GM18517 (cell line): Measurements from ENCODE around the gene UFD1.
"Not testable (repeated sequence)": the region's sequence is repeated elsewhere in the genome, so short reads cannot be mapped to it uniquely, and the experiment has no call there.

ENCODE experiments used
- ATAC-seq: cut with Tn5 transposase; IDR thresholded peaks from one replicate; pipeline ENCODE4 v1.9.1; 2021; ENCODE audit warnings: mild to moderate bottlenecking, moderate library complexity; ENCODE audit not compliant: unreplicated experiment

UFD1 gene

DNA sequence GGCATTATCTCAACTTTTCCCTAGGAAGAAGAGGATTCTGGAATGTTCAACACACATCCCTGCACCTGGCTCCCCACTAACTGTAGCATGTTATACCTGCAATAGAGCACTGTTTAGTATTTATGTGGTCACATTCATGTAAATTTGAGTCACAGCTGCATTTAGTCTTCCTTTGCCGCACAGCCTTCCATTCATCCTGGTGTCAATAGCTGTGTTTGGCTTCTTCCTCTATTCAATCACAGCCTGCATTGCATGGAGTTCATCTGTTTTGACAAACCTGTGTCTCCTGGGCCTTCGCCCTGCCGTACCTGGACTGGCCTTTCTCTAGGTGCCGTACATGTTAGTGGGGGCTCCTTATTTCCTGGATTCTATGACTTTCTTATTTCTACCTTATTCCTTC is 27.4 kb downstream of the UFD1 start:
- no peak for ATAC-seq

- no peak for ATAC-seq
These were observed 28.4 kb downstream of the UFD1 start for GRCh38 chr22:19450363-19451175.

GRCh38 chr22:19449422-19449767 is 29.6 kb downstream of the UFD1 start:
- ATAC-seq, result no peak

- no peak for ATAC-seq
These were observed 30.1 kb downstream of the UFD1 start for GRCh38 chr22:19448739-19449421.

- peak; percentile 19 for ATAC-seq
These were observed 30.9 kb downstream of the UFD1 start for GRCh38 chr22:19448076-19448607.

DNA sequence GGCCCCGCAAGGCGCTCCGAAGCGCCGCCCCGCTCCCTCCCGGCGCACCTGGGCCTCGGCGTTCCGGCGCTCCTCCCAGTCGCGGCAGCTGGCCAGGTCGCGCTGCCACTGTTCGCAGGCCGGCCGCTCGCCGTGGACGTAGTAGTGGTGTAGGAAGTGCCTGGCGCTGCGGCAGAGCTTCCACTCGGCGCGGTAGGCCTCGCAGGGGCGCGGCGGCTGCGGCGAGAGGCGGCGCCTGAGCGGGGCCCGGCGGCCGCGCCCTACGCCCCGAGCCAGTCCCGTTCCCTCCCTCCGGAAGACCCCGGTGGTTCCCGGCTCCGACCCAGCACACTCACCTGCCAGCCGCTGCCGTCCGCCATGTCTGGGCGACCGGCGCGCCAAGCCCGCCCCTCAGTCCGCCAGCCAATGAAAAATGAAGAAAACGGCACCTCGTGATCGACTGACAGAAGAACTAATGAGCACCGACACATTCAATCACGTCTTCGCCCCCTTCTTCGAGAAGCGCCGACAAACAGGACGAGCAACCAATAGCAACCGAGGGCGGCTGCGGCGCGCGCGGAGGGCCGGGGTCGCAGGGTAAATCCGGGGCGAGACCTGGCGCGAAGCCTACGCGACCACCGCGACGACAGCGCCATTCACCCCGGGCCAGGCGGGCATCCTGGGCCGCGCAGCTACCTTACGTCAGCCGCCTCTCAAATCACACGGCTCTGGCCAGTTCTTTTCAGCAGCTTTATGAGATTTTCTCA is 31.5 kb downstream of the UFD1 start, which contains the start of gene C22orf39:
TSS of gene C22orf39 (minus strand) at position 382 of the 746 bp plus-strand sequence. CDS start at position 359, 23 bp downstream.
- peak; percentile 83 for ATAC-seq

GRCh38 chr22:19446603-19447329 is 32.2 kb downstream of the UFD1 start:
- no peak for ATAC-seq

DNA sequence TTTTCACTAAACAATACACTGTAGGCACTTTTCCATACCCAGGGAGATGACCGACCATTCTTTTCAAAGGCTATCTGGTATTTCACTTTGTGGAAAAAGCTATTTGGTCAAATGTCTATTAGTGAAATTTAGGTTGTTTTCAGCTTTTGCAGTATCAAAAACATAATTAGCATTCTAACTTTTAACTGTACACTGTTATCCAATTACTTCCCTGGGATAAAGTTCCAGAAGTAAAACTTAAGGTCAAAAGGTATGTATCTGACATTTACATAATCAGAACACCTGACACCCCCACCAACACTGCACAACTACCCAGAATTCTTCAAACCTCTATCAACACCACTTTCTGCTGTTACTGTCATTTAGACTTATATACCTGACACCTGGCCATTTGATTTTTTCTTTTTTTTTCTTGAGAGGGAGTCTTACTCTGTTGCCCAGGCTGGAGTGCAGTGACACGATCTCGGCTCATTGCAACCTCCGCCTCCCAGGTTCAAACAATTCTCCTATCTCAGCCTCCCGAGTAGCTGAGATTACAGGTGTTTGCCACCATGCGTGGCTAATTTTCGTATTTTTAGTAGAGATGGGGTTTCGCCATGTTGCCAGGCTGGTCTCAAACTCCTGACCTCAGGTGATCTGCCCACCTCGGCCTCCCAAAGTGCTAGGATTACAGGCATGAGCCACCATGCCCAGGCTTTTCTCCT is 33.6 kb downstream of the UFD1 start:
- not testable (repeated sequence) for ATAC-seq

DNA sequence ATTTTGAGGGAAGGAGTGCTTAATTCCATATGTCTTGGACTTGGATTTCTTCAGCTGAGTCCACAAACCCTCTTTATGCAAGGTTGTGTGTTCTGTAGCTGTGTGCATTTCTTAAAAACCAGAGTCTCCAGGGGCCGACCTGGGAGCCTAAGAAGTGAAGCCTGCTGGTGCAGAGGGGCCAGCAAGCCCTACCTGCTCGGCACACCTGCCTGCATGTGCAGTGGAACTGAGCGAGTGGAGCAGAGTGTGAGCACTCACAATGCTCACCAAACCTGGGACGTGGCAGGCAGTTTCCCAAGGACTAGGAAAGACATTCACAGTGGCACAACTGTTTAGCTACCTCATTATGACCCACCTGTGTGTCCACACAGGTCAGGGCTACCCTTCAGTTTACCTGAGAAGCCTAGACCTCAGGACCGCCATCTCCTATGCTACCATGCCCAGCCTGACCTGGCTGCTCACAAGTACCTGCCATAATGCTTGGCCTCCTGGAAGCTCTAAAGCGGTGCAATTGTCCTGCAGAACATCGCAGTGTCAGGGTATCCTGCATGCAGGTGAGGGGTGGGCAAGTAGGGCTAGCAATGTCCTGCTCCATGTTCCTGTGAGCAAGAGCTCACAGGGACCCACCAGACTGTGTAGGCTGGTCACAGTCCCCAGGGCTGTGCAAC is 35.3 kb downstream of the UFD1 start:
- ATAC-seq, result no peak

DNA sequence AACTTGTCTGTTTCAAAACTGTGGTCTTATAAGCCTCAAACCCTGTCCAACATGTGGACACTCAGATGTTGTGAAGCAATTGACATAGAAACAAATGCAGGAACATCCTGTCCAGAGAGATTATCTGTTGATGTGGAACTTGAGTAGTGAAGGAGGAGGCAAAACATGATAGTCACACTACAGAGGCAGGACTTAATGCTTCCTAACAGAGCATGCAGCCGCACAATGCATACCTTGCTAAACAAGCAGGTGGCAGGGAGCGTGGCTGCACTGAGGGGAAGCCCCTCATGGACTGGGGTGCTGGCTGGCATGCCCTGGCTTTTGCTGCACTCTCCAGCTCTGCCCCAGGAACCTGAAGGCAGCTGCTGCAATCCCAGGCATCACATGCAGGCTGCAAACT is 36.8 kb downstream of the UFD1 start:
- no peak for ATAC-seq

DNA sequence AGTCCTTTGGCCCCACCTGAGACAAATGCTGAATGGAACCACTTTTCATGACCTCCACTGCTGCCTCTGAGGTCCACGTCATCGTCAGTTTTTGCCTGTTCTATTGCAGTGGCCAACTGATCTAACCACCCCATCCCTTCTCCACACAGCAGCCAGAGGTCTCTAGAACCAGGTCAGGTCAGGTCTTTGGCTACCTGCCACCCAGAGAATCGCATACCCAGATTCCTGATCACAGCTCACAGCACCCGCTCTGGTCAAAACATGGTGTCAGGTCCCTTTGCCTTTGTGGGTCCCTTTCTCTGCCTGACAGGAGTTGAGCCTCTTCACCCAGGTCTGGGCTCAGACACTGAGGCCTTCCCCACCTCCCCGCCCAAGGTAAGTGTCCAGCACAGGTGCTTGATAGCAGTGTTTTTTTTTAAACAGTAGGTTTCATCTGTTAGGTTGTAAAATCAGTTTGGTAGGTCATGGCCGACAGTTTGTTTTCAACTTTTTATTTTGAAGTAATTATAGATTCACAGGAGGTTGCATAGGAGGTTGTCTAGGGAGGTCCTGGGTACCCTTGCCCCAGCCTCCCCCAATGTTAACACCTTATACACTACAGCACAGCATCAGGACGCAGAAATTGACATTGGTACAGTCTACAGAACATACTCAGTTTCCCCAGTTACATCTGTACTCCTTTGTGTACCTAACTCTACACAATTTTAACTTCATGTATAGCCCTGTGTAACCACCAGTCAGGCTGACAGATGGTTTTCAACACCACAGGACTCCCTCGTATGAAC is 38.4 kb downstream of the UFD1 start:
- ATAC-seq, result no peak

- ATAC-seq, result no peak
These were observed 40.7 kb downstream of the UFD1 start for GRCh38 chr22:19438298-19438697.

GRCh38 chr22:19436444-19437161 is 42.4 kb downstream of the UFD1 start:
- ATAC-seq, result not testable (repeated sequence)

GRCh38 chr22:19434829-19435580 is 44.0 kb downstream of the UFD1 start:
- no peak for ATAC-seq

DNA sequence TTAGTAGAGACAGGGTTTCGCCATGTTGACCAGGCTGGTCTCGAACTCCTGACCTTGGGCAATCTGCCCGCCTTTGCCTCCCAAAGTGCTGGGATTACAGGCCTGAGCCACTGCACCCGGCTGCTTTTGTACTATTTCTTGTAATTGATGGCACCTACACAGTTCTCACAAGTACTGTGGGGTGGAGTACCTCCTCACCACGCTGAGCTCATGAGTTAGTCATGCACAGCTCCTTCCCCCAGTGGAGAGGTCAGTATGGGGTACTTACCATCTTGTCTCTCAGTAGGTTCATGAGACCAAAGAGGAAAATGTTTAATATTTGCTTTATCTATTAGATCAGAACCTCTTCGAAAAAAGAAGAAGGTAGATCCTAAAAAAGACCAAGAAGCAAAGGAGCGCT is 44.6 kb downstream of the UFD1 start:
- no peak for ATAC-seq

GRCh38 chr22:19432133-19432851 is 46.7 kb downstream of the UFD1 start, which contains the start of gene MRPL40:
TSS of gene MRPL40 (plus strand) at chr22:19432545. CDS start at chr22:19432555, 10 bp downstream.
- peak; percentile 69 for ATAC-seq
